WTC11 (cell line): ENCODE results near the gene GFRA1. TPM values are rescaled to one million over a fixed set of nuclear protein-coding genes. Genes with fewer than 3 reads are reported as not detected.

ENCODE experiments used
- ATAC-seq: fragments of 200-7000 bp; cut with Tn5 transposase; 2 replicates; pipeline ENCODE4 v1.10.0; 2021; ENCODE audit warnings: mild to moderate bottlenecking, moderate library complexity
- CTCF ChIA-PET: fragments of 300-600 bp; sonication (Branson Sonifier 250); formaldehyde crosslinking; loops from one replicate; lab custom pipeline; 2021; ENCODE audit warnings: antibody characterized with exemption; lab: Charles Lee
- POLR2A ChIA-PET: fragments of 350-600 bp; sonication (Branson Sonifier 250); formaldehyde crosslinking; loops from one replicate; lab custom pipeline; 2021; ENCODE audit warnings: antibody characterized with exemption; lab: Charles Lee
- DNase-seq: peaks from one replicate; pipeline ENCODE4 v3.0.0; 2021; ENCODE audit warnings: low spot score
- H3K27ac Mint-ChIP-seq: 2 replicates; pipeline ENCODE4 v1.8.0; 2021; ENCODE audit warnings: mixed read lengths
- H3K27me3 Mint-ChIP-seq: 2 replicates; pipeline ENCODE4 v1.8.0; 2021; ENCODE audit warnings: low read depth, mild to moderate bottlenecking, moderate library complexity, mixed read lengths
- H3K36me3 Mint-ChIP-seq: 2 replicates; pipeline ENCODE4 v1.8.0; 2021; ENCODE audit warnings: mixed read lengths
- H3K4me1 Mint-ChIP-seq: 2 replicates; pipeline ENCODE4 v1.8.0; 2022; ENCODE audit warnings: mixed read lengths
- H3K4me3 Mint-ChIP-seq: 2 replicates; pipeline ENCODE4 v1.8.0; 2021; ENCODE audit warnings: mild to moderate bottlenecking, moderate library complexity, mixed read lengths
- H3K9me3 Mint-ChIP-seq: 2 replicates; pipeline ENCODE4 v1.8.0; 2021; ENCODE audit warnings: mixed read lengths
- ATF6 ChIP-seq: sonication (generic); formaldehyde crosslinking; IDR thresholded peaks from 2 replicates; pipeline ENCODE4 v1.8.1; 2023; ENCODE audit warnings: mild to moderate bottlenecking, missing genetic modification reagents
- ESRRA ChIP-seq: sonication (generic); formaldehyde crosslinking; IDR thresholded peaks from 2 replicates; pipeline ENCODE4 v1.8.1; 2022; ENCODE audit warnings: mild to moderate bottlenecking, missing genetic modification reagents, borderline replicate concordance
- FOXK1 ChIP-seq: sonication (generic); formaldehyde crosslinking; IDR thresholded peaks from 2 replicates; pipeline ENCODE4 v1.8.0; 2022; ENCODE audit warnings: mild to moderate bottlenecking, moderate library complexity, missing genetic modification reagents
- GABPB1 ChIP-seq: sonication (generic); formaldehyde crosslinking; IDR thresholded peaks from 2 replicates; pipeline ENCODE4 v1.8.1; 2023; ENCODE audit warnings: mild to moderate bottlenecking, missing genetic modification reagents
- NFYB ChIP-seq: sonication (generic); formaldehyde crosslinking; conservative IDR thresholded peaks from 2 replicates; pipeline ENCODE4 v1.8.0; 2022; ENCODE audit warnings: low read depth, missing genetic modification reagents
- NR1H2 ChIP-seq: sonication (generic); formaldehyde crosslinking; IDR thresholded peaks from 2 replicates; pipeline ENCODE4 v1.9.0; 2021; ENCODE audit warnings: mild to moderate bottlenecking, moderate library complexity, missing genetic modification reagents
- TP53 ChIP-seq: sonication (generic); formaldehyde crosslinking; IDR thresholded peaks from 2 replicates; pipeline ENCODE4 v1.8.1; 2023; ENCODE audit warnings: mild to moderate bottlenecking, missing genetic modification reagents
- ZBTB21 ChIP-seq: sonication (generic); formaldehyde crosslinking; IDR thresholded peaks from 2 replicates; pipeline ENCODE4 v1.8.1; 2023; ENCODE audit warnings: mild to moderate bottlenecking, missing genetic modification reagents, borderline replicate concordance
- total RNA-seq: library from RNA; stranded (reverse); gene quantifications from 3 replicates; pipeline ENCODE4 v1.2.3, GENCODE V29; 2021
- TF ChIP-seq, protein P1 (sequence below): fragments of 250-450 bp; sonication (Bioruptor Pico); IDR thresholded peaks from 2 replicates; pipeline ENCODE4 v1.9.0; 2021; ENCODE audit warnings: mild to moderate bottlenecking
- TF ChIP-seq, protein P2 (sequence below): sonication (generic); formaldehyde crosslinking; IDR thresholded peaks from 2 replicates; pipeline ENCODE4 v1.8.0; 2022; ENCODE audit warnings: mild to moderate bottlenecking, missing genetic modification reagents
- TF ChIP-seq, protein P3 (sequence below): sonication (generic); formaldehyde crosslinking; IDR thresholded peaks from 2 replicates; pipeline ENCODE4 v1.8.0; 2022; ENCODE audit warnings: mild to moderate bottlenecking, missing genetic modification reagents

GFRA1 gene
- total RNA-seq, 1 experiment from 2014 or later, result 4.4 TPM

GRCh38 chr10:116256752-116257259, 16.2 kb downstream of the GFRA1 start (continued):
- TF ChIP-seq, protein P1, sequence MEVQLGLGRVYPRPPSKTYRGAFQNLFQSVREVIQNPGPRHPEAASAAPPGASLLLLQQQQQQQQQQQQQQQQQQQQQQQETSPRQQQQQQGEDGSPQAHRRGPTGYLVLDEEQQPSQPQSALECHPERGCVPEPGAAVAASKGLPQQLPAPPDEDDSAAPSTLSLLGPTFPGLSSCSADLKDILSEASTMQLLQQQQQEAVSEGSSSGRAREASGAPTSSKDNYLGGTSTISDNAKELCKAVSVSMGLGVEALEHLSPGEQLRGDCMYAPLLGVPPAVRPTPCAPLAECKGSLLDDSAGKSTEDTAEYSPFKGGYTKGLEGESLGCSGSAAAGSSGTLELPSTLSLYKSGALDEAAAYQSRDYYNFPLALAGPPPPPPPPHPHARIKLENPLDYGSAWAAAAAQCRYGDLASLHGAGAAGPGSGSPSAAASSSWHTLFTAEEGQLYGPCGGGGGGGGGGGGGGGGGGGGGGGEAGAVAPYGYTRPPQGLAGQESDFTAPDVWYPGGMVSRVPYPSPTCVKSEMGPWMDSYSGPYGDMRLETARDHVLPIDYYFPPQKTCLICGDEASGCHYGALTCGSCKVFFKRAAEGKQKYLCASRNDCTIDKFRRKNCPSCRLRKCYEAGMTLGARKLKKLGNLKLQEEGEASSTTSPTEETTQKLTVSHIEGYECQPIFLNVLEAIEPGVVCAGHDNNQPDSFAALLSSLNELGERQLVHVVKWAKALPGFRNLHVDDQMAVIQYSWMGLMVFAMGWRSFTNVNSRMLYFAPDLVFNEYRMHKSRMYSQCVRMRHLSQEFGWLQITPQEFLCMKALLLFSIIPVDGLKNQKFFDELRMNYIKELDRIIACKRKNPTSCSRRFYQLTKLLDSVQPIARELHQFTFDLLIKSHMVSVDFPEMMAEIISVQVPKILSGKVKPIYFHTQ (CRISPR knock-in tag), result no peak
- TF ChIP-seq ESRRA (CRISPR knock-in tag), result no peak
- no peak for TF ChIP-seq FOXK1
- TF ChIP-seq NFYB, result no peak

GRCh38 chr10:116255886-116256751, 16.9 kb downstream of the GFRA1 start:
- Mint-ChIP-seq H3K4me3 (no peak overlapping the region), H3K27me3 (no peaks in the 10 kb centered on the region), H3K36me3 (no peaks in the 10 kb centered on the region), H3K4me1 (peaks cover 40% of the 10 kb centered on the region), H3K9me3 (no peaks in the 10 kb centered on the region), H3K27ac (peak overlapping the region; percentile 0; the same call in 1 of the 2 replicates)
- no peak for DNase-seq
- TF ChIP-seq, protein P2, sequence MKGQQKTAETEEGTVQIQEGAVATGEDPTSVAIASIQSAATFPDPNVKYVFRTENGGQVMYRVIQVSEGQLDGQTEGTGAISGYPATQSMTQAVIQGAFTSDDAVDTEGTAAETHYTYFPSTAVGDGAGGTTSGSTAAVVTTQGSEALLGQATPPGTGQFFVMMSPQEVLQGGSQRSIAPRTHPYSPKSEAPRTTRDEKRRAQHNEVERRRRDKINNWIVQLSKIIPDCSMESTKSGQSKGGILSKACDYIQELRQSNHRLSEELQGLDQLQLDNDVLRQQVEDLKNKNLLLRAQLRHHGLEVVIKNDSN (CRISPR knock-in tag), result no peak
- TF ChIP-seq NR1H2 (CRISPR knock-in tag) (no peak), NFYB (no peak), TP53 (CRISPR knock-in tag) (no peak), ZBTB21 (CRISPR knock-in tag) (no peak)
- TF ChIP-seq, protein P3, sequence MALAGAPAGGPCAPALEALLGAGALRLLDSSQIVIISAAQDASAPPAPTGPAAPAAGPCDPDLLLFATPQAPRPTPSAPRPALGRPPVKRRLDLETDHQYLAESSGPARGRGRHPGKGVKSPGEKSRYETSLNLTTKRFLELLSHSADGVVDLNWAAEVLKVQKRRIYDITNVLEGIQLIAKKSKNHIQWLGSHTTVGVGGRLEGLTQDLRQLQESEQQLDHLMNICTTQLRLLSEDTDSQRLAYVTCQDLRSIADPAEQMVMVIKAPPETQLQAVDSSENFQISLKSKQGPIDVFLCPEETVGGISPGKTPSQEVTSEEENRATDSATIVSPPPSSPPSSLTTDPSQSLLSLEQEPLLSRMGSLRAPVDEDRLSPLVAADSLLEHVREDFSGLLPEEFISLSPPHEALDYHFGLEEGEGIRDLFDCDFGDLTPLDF, result no peak
- ChIA-PET POLR2A (no interaction called here), CTCF (interaction anchor here (2.0 kb wide), 1 partner anchor 135 kb away, joined by 6 read pairs; no protein-coding TSS in a partner anchor)
- no peak; the same call in 1 of the 2 replicates for ATAC-seq

DNA sequence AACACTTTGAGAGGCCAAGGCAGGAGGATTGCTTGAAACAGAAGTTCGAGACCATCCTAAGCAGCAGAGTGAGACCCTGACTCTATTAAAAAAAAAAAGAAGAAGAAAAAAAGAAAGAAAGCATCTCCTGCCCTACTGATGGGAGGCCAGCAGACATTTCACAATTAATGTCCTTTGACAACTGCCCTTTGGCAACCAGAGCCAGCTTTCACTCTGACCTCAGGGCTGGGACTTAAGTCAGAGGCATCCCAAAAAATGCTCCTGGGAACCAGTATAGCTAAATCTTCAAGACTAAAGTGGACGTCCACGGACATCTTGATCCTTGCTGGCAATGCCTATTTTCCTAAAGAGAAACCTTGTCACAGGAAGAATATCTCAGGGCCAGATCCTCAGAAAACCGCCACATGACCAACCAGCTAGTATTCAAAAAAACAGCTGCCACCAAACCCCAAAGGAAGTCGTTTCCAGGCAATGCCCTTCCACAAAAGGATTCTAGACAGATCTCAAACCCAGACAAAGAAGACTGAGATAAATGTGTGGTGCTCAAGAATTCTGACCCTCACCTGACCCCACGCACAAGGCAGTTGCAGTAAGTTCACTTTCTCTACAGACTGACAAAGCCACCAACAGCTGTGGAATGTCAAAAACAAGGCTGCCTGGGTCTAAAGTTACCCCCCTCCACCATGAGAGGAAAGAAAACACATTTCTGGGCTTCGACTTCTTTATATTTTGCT, 18.4 kb downstream of the GFRA1 start:
- ATAC-seq, result no peak
- H3K27me3 Mint-ChIP-seq, result no peaks in the 10 kb centered on the region
- ChIA-PET POLR2A (no interaction called here), CTCF (interaction anchor here (2.0 kb wide), 1 partner anchor 133 kb away, joined by 6 read pairs; no protein-coding TSS in a partner anchor)
- no peak overlapping the region for H3K4me3 Mint-ChIP-seq
- H3K36me3 Mint-ChIP-seq, result no peaks in the 10 kb centered on the region
- no peak overlapping the region for H3K27ac Mint-ChIP-seq
- no peak for DNase-seq
- TF ChIP-seq ATF6 (CRISPR knock-in tag) (no peak), GABPB1 (no peak)
- H3K4me1 Mint-ChIP-seq, result peaks cover 26% of the 10 kb centered on the region
- no peaks in the 10 kb centered on the region for H3K9me3 Mint-ChIP-seq
